SJCRH30 (cell line): Measurements from ENCODE around the gene KLHL1. TPM values are rescaled to one million over a fixed set of nuclear protein-coding genes. Genes with fewer than 3 reads are reported as not detected.

Source experiments
- DNase-seq, 2 experiments: peaks; one replicate each; pipeline ENCODE4 v3.0.0-alpha.2; 2015 to 2020
- H3K27ac ChIP-seq: fragments of 250-450 bp; sonication (Bioruptor Pico); 2 replicates; pipeline ENCODE4 v1.5.1; 2020; ENCODE audit warnings: mild to moderate bottlenecking, moderate library complexity
- H3K27me3 ChIP-seq: fragments of 250-450 bp; sonication (Bioruptor Pico); 2 replicates; pipeline ENCODE4 v1.5.1; 2020; ENCODE audit warnings: mild to moderate bottlenecking, moderate library complexity
- H3K36me3 ChIP-seq: fragments of 250-450 bp; sonication (Bioruptor Pico); 2 replicates; pipeline ENCODE4 v1.5.1; 2020; ENCODE audit warnings: mild to moderate bottlenecking, moderate library complexity
- H3K4me1 ChIP-seq: fragments of 250-450 bp; sonication (Bioruptor Pico); 2 replicates; pipeline ENCODE4 v1.5.1; 2020; ENCODE audit warnings: mild to moderate bottlenecking, moderate library complexity
- H3K4me3 ChIP-seq: fragments of 250-450 bp; sonication (Bioruptor Pico); 2 replicates; pipeline ENCODE4 v1.5.1; 2020; ENCODE audit warnings: mild to moderate bottlenecking, moderate library complexity
- H3K9me3 ChIP-seq: fragments of 250-450 bp; sonication (Bioruptor Pico); replicated peaks from 2 replicates; pipeline ENCODE4 v1.5.1; 2020; ENCODE audit warnings: mild to moderate bottlenecking, moderate library complexity
- total RNA-seq: library from RNA; depleted of rRNA; stranded (reverse); fragments of >200 nt; shearing (Covaris generic); gene quantifications from 2 replicates; pipeline ENCODE4 v1.2.3, GENCODE V29; 2014

Gene KLHL1
- total RNA-seq, 1 experiment from 2014 or later = not detected

DNA sequence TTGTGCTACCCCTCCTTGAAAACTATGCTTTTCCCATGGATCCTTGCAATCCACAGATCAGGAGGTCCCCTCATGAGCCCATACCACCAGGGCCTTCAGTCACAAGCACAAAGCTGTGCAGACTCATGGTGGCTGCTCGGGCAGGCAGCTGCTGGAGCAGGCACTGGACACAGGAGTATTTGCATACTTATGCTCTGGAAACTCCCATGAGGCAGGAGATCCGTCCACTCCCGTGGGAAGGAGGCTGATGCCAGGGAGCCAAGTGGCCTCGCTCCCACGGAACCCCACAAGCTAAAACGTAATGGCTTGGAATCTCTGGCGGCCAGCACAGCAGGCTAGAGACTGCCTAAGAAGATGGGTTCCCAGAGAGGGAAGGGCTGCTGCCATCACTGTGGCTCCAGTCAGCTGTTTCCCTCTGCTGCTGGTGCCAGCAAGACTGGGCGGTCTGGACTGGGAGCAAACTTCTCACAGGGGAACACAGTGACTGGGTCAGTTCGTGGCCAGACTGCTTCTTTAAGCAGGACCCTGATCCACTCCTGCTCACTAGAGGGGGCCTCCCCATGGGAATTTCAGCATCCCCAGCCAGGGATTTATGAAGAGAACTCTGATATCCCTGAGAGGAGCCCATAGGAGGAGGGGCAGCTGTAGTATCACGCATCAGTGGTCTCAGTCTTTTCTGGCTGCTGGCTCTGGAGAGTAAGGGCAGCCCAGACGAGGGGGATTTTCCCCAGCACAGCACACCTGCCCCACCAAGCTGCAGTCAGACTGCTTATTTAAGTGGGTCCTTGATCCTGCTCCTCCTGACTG is 370.9 kb downstream of the KLHL1 start:
- Histone ChIP-seq H3K4me3 (no peak overlapping the region), H3K27me3 (no peaks in the 10 kb centered on the region)
- DNase-seq = no peak

DNA sequence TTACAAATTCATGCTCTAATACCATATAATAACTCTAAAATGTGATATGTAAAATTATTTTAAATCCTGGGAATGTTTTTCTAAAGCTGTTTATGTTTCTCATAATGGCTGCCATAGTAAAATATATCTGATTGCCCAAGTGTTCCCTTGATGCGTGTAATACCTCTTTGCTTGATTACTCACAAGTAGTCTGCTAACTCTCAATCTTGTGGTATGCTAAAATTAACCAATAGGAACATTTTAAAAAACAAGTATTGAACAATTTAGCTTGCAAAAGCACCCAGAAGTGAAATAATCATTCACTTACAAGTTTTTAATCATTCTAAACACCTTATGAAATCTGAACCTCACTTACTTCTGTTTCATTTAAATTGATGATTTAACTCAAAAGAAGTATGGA is 386.6 kb downstream of the KLHL1 start:
- Histone ChIP-seq H3K4me1 (no peaks in the 10 kb centered on the region), H3K36me3 (no peaks in the 10 kb centered on the region), H3K27me3 (no peaks in the 10 kb centered on the region), H3K4me3 (no peak overlapping the region), H3K9me3 (no peaks in the 10 kb centered on the region), H3K27ac (no peak overlapping the region)
- no peak for DNase-seq

More for the DNA sequence above, 370.9 kb downstream of the KLHL1 start:
- no peak overlapping the region for H3K27ac ChIP-seq
- no peaks in the 10 kb centered on the region for H3K36me3 ChIP-seq
- H3K9me3 ChIP-seq = no peaks in the 10 kb centered on the region
- no peaks in the 10 kb centered on the region for H3K4me1 ChIP-seq

DNA sequence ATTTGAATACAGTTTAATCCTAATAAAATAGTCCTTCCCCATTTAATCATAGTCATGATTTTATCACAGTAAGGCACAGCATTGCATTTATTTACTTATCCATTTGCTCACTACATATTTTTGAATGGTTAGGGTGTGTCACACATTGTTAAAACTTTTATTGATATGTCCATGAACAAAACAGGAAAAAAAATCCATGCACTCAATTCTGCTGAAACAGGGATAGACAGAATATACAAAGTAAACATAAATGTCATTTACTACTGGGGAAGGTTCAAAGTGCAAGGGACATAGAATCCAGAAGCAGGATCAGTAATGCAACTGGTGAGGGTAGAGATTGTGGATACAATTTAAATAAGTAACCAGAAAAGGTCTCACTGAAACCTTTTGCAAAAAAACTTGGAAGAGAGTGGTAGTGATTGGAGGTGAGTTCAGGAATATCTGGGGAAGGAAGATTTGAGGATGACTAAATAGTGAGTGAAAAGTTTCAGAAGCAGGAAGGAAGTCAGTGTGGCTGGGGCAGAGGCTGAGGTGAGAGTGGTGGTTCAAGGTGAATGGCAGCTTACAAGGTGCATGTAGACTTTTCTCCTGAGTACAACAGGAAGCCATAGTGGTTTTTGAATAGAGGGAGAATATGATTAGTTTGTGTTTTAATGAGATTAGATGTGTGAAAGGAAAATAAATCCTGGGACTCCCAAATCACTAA is 387.8 kb downstream of the KLHL1 start:
- Histone ChIP-seq H3K27ac (no peak overlapping the region), H3K36me3 (no peaks in the 10 kb centered on the region), H3K9me3 (no peaks in the 10 kb centered on the region), H3K4me3 (no peak overlapping the region), H3K4me1 (no peaks in the 10 kb centered on the region), H3K27me3 (no peaks in the 10 kb centered on the region)
- no peak for DNase-seq

DNA sequence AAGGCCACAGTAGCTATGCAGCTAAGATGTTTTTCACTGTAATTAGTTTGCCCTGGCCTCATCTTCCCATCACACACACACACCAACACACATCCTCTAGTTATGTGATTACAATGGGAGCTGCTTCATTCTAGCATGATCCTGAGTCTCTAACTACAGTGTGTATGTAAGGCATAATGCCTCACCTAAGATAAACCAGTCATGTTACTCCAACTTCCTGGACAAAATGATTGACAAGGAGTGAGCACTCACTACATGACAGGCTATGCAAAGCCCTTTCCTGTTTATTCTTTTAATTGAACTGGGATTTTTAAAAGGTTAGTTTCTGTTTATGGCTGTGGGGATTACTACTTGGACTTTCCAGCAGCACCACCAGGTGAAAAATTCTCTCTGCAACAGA is 401.4 kb downstream of the KLHL1 start:
- no peak for DNase-seq
- H3K27ac ChIP-seq = no peak overlapping the region
- H3K4me3 ChIP-seq = no peak overlapping the region
- no peaks in the 10 kb centered on the region for H3K9me3 ChIP-seq
- H3K4me1 ChIP-seq = no peaks in the 10 kb centered on the region; the same call in none of the 2 replicates
- no peaks in the 10 kb centered on the region for H3K27me3 ChIP-seq
- no peaks in the 10 kb centered on the region for H3K36me3 ChIP-seq

DNA sequence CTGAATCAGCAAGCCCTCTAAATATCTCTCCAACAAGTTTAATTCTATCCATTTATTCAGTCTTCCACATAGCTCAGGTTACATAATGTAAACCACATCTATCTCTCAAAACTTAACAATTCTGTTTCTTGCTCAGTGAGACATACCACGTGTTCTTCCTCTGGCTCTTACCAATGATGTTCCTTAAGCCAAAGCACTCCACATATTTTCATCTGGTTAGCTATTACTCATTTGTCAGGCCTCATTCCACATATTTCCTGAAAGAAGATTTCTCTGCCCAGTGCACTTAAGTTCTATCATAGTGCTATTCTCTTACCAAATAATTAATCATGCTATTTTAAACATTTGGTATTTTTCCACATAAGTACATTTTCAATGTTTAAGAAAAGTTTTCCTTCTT is 403.9 kb downstream of the KLHL1 start:
- no peaks in the 10 kb centered on the region for H3K36me3 ChIP-seq
- H3K9me3 ChIP-seq = no peaks in the 10 kb centered on the region
- H3K4me3 ChIP-seq = no peak overlapping the region
- H3K4me1 ChIP-seq = no peaks in the 10 kb centered on the region; the same call in 1 of the 2 replicates
- no peak overlapping the region for H3K27ac ChIP-seq
- no peaks in the 10 kb centered on the region for H3K27me3 ChIP-seq
- DNase-seq = no peak

DNA sequence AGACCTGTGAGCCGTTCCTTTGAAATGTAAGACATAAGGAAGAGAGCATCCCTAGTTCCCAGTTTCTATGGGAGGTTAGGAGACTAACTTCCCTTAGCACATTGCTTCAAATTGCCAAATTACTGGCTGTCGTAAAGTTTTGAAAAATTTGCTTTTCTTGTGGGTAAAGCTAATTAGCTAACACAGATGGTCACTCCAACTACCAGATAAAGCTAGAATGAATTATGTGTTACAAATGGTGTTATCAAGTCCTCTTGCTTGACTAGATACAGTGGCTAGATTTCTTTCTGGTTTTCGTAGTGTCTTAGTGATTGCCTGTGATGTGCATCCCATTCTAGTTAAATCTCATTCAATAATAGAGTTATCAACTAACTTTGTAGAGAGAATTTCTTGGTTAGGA is 417.3 kb downstream of the KLHL1 start:
- H3K4me1 ChIP-seq = no peaks in the 10 kb centered on the region
- DNase-seq = no peak
- no peaks in the 10 kb centered on the region for H3K27me3 ChIP-seq
- H3K4me3 ChIP-seq = no peak overlapping the region
- H3K36me3 ChIP-seq = no peaks in the 10 kb centered on the region
- no peaks in the 10 kb centered on the region for H3K9me3 ChIP-seq
- no peak overlapping the region for H3K27ac ChIP-seq

DNA sequence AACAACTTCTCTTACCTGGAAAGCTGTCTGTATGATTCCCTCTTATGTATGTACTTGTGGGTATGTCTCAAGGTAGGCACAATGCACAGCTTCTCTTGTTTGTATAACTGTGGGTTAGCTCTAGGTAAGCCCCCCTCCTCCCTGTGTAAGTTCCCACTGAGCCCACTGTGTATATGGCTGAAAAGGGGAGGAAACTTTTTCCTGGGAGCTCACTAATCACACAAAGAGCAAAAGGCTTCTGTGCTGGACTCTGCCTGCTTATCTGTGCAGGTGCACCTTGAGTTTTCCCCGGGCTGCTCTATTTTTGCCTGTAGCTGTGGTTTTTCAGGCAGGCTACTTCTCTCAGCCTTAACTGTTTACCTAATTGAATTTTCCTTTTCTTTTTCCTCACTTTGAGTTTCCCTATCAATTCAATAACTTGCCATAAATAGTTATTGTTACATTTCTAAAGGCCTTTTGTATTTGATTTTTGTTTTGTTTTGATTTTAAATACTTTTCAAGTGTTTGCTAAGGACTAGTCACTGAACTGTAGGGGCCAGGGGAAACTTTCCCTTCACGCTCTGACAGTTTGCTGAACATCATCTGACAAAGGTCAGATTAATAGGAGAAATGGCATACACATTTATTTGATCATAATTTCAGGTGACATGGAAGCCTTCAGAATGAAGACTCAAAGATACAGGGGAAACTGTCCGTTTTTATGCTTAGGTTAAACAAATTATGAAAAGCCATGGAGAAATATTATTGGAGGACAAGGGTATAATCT is 424.1 kb downstream of the KLHL1 start:
- H3K27ac ChIP-seq = no peak overlapping the region
- H3K4me3 ChIP-seq = no peak overlapping the region
- H3K27me3 ChIP-seq = no peaks in the 10 kb centered on the region
- no peak for DNase-seq
- no peaks in the 10 kb centered on the region for H3K36me3 ChIP-seq
- no peaks in the 10 kb centered on the region for H3K4me1 ChIP-seq
- H3K9me3 ChIP-seq = no peaks in the 10 kb centered on the region

DNA sequence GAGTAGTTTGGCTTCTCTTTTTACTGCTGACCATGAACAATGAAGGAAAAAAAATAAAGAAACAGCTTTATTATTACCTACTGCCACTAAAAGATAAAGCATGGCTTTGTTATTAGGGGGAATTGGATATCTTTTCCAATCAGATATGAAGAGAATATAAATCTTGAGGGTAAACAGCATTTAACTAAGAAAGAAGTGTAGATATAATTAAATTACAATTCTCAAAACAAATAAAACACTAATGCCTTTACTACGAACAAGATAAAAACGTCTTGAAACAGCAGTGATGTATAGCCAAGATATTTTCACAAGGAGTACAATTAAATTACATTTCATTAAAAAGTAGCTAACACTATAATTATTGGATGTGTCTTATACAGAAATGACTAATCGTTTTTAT is 426.5 kb downstream of the KLHL1 start:
- Histone ChIP-seq H3K4me1 (no peaks in the 10 kb centered on the region), H3K9me3 (no peaks in the 10 kb centered on the region), H3K27me3 (no peaks in the 10 kb centered on the region), H3K36me3 (no peaks in the 10 kb centered on the region), H3K4me3 (no peak overlapping the region), H3K27ac (no peak overlapping the region)
- no peak for DNase-seq

DNA sequence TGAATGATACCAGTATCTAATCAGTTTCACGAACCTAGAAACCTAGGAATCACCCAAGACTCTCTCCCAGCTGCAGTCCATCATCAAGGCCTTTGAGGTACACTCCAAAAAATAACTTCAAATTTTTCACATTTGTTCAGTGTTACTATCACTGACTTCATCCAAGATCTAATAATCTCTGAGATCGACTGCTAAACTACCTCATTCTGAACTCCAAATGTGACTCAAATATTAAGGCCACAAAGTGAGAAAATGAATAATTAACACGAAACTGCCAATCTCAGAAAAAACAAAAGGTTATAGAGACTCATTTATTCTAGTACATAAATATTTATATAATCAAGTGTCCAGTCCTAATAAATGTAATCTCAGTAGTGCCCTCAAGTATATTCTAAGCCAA is 430.9 kb downstream of the KLHL1 start:
- no peaks in the 10 kb centered on the region for H3K9me3 ChIP-seq
- DNase-seq = no peak
- H3K36me3 ChIP-seq = no peaks in the 10 kb centered on the region
- H3K27me3 ChIP-seq = no peaks in the 10 kb centered on the region
- H3K4me1 ChIP-seq = no peaks in the 10 kb centered on the region
- H3K27ac ChIP-seq = no peak overlapping the region
- no peak overlapping the region for H3K4me3 ChIP-seq

DNA sequence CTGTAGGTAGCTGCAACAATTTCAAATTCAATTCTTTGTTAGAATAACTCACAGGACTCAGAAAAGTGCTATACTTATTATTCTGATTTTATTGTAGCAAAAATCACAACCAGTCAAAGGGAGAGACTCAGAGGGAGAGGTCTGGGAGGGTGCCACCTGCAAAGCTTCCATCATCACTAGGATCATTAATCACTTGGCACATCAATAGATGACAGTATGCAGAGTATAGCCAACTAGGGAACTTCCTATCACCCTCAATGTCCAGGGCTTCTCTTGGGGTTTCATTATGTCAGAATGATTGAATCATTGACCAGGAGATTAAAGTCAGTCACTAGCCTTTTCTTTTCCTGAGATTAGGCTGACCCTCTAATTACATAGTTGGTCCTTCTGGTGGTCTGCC is 432.0 kb downstream of the KLHL1 start:
- H3K9me3 ChIP-seq = no peaks in the 10 kb centered on the region
- no peak overlapping the region for H3K27ac ChIP-seq
- H3K4me1 ChIP-seq = no peaks in the 10 kb centered on the region
- no peak for DNase-seq
- no peaks in the 10 kb centered on the region for H3K27me3 ChIP-seq
- H3K36me3 ChIP-seq = no peaks in the 10 kb centered on the region
- H3K4me3 ChIP-seq = no peak overlapping the region

DNA sequence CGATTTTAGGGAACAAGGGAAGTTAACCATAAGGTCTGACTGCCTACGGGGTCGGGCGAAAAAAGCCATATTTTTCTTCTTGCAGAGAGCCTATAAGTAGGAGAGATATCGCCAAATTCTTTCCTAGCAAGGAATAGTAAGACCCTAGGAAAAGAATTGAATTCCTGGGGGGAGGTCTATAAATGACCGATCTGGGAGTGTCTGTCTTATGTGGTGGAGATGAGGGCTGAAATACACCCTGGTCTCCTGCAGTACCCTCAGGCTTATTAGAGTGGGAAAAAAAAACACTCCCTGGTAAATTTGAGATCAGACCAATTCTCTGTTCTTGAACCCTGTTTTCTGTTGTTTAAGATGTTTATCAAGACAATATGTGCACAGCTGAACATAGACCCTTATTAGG is 448.1 kb downstream of the KLHL1 start:
- DNase-seq = peak in 1 of 2 experiments; percentile 6
- Histone ChIP-seq H3K36me3 (no peaks in the 10 kb centered on the region), H3K4me3 (no peak overlapping the region), H3K27ac (no peak overlapping the region), H3K9me3 (no peaks in the 10 kb centered on the region), H3K4me1 (no peaks in the 10 kb centered on the region), H3K27me3 (no peaks in the 10 kb centered on the region)

DNA sequence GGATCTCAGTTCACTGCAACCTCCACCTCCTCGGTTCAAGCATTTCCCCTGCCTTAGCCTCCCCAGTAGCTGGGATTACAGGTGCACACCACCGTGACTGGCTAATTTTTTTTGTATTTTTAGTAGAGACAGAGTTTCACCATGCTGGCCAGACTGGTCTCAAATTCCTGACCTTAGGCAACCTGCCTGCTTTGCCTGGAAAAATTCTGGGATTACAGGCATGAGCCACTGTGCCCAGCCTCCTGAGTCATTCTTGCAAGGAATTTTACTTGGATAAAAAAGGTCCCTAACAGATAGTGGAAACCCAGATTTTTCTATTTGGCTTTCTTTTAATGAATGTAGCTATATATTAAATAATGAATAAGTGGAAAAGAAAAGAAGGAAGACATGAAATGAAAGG is 450.6 kb downstream of the KLHL1 start:
- no peak overlapping the region for H3K27ac ChIP-seq
- H3K4me3 ChIP-seq = no peak overlapping the region
- H3K9me3 ChIP-seq = no peaks in the 10 kb centered on the region
- no peaks in the 10 kb centered on the region for H3K27me3 ChIP-seq
- no peak for DNase-seq
- H3K36me3 ChIP-seq = no peaks in the 10 kb centered on the region
- H3K4me1 ChIP-seq = no peaks in the 10 kb centered on the region

DNA sequence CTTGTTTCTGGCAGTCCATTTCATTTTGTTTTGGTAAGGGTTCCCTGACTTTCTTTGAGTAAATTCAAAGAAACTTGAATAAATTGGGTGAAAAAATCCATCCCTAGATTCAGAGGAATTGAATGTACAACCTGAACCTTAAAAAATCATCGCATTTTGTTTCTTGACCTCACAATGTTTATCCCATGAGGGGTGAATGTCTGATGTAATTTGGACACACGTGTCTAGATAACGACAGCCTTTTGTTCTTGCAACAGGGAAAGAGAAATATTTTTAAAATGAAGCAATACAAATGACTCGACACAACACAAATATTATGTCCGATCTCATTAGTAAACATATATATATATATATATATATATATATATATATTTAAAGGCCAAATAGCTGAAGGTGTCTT is 453.9 kb downstream of the KLHL1 start:
- DNase-seq = no peak

More for the DNA sequence above, 453.9 kb downstream of the KLHL1 start:
- no peak overlapping the region for H3K27ac ChIP-seq
- H3K4me3 ChIP-seq = no peak overlapping the region
- no peaks in the 10 kb centered on the region for H3K36me3 ChIP-seq
- no peaks in the 10 kb centered on the region for H3K27me3 ChIP-seq
- no peaks in the 10 kb centered on the region for H3K9me3 ChIP-seq
- no peaks in the 10 kb centered on the region for H3K4me1 ChIP-seq
